Eye (tissue), 1 donor: Measurements from ENCODE around the gene FILIP1L.

Experiments used
- DNase-seq: peaks from one replicate; pipeline ENCODE4 v3.0.0-alpha.2; 2015

Gene FILIP1L

DNA sequence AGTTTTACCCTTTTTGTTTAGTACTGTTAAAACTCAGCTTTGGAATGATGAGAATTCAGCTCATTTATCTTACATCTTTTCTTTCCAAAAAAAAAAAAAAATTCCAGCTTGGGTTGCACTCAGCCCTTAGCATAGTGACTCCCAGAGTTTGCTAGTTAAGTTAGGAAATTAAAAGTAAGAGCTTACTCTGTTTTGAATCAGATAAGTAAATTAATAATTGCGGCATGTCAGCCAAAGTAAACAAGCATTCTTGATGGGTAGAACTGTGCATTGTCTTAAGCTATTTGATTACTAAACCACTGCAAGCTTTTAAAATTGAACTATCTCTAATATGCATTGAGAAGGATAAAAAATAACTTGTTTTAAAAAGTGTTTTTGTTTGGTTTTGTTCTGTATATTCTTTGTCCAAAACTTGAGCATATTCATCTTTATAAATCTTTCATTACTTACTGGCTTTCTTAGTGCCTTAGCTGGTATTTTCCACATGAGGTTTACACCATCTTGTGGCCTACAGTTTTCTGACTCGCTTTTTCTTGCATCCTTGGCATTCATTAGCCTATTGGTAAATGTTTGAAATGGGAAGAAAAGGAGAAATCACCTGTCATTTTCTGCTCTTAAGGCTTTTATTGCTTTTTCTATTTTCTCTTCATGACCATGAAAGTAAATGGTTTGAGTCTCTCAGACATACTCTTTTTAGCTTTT, 107.6 kb downstream of the FILIP1L start:
- no peak for DNase-seq

GRCh38 chr3:100005665-100006393, 108.5 kb downstream of the FILIP1L start:
- no peak for DNase-seq

DNA sequence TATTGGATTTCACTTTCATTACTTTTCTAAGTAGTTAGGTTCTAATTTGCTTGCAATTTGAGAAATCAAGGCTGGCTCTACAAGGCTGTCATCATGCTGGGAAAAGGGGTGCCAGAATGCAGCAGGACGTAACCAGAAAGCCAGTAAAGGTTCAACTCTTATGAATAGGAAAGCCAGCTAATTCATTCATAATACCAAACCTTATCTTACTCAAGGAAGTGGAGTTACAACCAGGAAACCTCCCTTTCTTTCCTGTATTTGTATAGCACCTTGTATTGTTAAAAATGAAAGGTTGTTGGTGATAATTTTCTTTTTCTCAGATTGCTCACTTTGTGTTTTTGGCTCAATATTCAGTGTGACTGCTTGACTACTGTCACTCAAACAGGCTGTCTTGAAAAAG, 109.4 kb downstream of the FILIP1L start:
- no peak for DNase-seq

DNA sequence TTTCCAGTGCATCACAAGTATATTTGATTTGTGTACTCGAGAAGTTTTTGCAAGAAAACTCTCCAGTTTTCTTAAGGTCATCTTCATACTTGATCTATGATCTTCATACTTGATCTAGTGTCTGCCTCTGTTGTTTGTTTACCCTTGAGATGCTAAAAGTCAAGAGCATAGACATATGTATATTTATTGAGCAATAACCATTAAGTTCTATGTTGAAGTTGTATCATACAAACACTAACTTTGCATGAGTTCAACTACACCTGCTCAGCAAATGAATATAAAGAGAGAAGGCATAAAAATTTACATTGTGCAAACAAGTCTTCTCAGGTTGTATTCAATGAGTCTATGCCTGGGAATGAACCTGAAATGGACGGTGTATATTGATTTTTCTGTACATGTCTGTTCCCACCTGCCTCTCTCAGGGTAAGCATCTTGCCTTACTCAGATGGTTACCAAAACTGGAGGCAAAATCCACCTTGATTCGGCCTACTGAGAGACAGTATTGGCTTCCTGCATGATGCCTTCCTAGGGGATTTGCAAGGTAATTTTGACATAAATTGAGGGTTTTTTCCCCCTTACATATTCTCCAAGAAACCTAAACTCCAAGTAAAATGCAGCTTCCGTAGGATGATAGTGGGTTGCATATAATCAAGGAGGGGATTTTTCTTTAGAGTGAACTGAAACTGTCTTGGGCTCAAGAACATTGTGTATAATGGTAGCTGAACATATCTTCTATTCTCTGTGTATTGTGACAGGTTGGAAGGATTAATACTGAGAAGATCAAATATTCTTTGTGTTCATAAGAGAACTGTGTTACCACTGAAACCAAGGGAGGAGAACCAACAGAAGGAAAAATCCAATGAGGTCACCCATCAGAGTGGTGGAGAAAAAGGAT, 110.4 kb downstream of the FILIP1L start:
- no peak for DNase-seq

DNA sequence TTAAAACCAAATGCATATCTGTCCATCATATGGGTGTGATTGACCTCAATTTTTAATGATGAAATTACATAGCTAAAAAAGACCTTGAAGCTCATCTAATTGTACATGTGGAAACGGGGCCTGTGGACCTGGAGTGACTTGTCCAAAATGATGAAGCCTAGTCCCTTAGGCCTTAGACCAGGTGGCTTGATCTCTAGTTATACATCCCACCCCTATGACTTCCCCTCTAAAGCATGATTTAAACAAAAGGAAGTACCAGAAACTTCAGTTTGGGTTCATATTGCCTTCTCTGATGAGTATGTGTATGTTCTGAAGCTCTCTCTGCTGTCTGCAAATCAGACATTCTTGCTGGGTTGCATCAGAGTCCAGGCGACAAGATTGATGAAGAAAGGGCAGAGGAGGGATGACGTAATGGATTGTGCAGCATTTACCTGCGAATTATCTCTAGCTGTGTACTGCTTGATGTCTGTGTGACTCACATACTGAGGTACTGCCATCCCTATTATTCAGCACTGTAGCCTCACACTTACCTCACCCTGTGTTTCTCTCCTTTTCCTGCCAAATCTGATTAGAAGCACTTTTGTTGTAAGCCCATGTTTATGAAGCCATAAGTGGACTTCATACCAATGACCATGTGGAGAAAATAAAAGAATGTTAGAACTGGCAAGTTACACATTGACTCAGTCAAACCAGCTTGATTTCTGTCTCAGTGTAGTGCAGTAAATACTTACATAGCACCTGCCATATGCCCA, 111.5 kb downstream of the FILIP1L start:
- DNase-seq = no peak

DNA sequence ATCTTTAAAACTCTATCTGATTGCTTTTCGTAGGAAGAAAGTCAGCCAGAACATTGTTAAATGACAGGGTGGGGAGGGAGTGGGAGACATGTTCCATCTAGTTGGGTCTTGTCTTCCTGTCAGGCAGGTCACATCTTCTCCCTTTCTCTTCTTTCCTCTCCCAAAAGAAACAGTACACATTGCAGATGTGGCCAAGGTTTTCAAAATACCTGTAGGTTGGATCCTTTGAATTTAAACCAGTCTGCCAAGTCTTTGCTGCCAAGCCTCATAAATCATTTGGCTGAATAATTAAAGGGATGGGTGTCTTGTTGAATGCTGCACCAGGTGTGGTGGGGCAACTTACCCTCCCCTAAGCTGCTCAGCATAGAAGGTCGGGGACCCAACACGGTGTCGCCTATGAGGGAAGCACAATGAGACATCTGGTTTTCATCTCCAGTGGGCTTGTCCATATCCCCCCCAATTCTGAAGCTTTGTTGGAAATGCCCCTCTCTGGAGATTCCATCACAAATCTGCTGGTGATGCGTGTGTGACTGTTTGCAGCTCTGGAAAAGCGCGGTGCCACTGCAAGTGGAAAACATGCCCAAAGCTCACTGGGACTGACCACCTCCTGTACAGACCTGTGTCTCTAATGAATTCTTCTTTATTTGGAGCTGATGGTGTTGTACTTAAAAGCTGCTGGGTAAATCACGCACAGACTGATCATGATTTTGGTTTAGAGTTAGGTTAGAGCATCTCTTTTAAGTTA, 112.6 kb downstream of the FILIP1L start:
- DNase-seq = no peak

GRCh38 chr3:100001083-100001482, 113.2 kb downstream of the FILIP1L start:
- no peak for DNase-seq

- DNase-seq = no peak
Measured at GRCh38 chr3:99999536-99999935, 114.8 kb downstream of the FILIP1L start.

- DNase-seq = no peak
Measured at GRCh38 chr3:99997293-99997692, 117.0 kb downstream of the FILIP1L start.

GRCh38 chr3:99990179-99990578, 124.1 kb downstream of the FILIP1L start:
- DNase-seq = no peak

- no peak for DNase-seq
Measured at GRCh38 chr3:99984668-99985067, 129.6 kb downstream of the FILIP1L start.

DNA sequence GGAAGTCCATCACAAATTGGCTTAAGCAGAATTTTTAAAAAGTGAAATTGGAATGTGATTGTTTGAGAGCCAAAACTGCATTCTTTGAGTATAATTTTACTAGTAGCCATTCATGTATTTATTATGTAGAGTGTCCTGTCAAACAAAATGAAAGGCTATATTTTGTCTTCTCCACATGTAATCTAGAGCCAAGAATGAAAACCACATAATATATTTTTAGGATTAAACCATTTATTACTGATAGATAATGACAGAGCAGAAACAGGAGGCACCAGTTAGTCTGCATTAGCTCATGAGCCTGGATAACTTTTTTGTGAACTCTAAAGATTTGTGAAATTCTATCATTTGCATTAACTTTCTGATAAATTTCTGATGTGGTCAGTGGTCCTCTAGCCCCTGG, 130.2 kb downstream of the FILIP1L start:
- DNase-seq = no peak

GRCh38 chr3:99982650-99983049, 131.7 kb downstream of the FILIP1L start:
- DNase-seq = no peak

GRCh38 chr3:99981138-99981537, 133.2 kb downstream of the FILIP1L start:
- no peak for DNase-seq

GRCh38 chr3:99980606-99981005, 133.7 kb downstream of the FILIP1L start:
- no peak for DNase-seq

- no peak for DNase-seq
Measured at GRCh38 chr3:99978221-99978620, 136.1 kb downstream of the FILIP1L start.

GRCh38 chr3:99976584-99976983, 137.7 kb downstream of the FILIP1L start:
- no peak for DNase-seq

GRCh38 chr3:99974989-99975388, 139.3 kb downstream of the FILIP1L start:
- DNase-seq = no peak

- DNase-seq = no peak
Measured at GRCh38 chr3:99972380-99973104, 141.8 kb downstream of the FILIP1L start.

GRCh38 chr3:99971761-99972160, 142.5 kb downstream of the FILIP1L start:
- DNase-seq = no peak

- no peak for DNase-seq
Measured at GRCh38 chr3:99970198-99970597, 144.1 kb downstream of the FILIP1L start.
